IMR-90 (cell line): Measurements from ENCODE around the gene IP6K1. TPM values are rescaled to one million over a fixed set of nuclear protein-coding genes. Genes with fewer than 3 reads are reported as not detected.

ENCODE experiments used
- ATAC-seq: fragments of 200-7000 bp; cut with Tn5 transposase; 2 replicates; pipeline ENCODE4 v1.9.1; 2020; ENCODE audit warnings: low read depth, mild to moderate bottlenecking, moderate library complexity
- BruUV-seq: library from RNA; stranded (reverse); fragments of 400-500 nt; replicated peaks from 2 replicates; lab custom pipeline; 2021; lab: Mats Ljungman, UMichigan
- CTCF ChIA-PET: fragments of 300-600 bp; formaldehyde crosslinking; extraction: SDS; loops from one replicate; lab custom pipeline; 2021; ENCODE audit warnings: antibody characterized with exemption; lab: Yijun Ruan, JAX
- POLR2A ChIA-PET: fragments of 300-600 bp; sonication (Branson Sonifier 250); formaldehyde crosslinking; loops from one replicate; lab custom pipeline; 2022; ENCODE audit warnings: antibody characterized with exemption; ENCODE audit not compliant: unreplicated experiment; lab: Charles Lee
- DNase-seq: peaks from one replicate; pipeline ENCODE4 v3.0.0; 2013
- H2AFZ ChIP-seq: replicated peaks from 2 replicates; pipeline ENCODE3; 2013; ENCODE audit warnings: low read length, mild to moderate bottlenecking; ENCODE audit not compliant: poor library complexity
- H2AK5ac ChIP-seq: 2 replicates; pipeline ENCODE4 v1.6.1; 2013; ENCODE audit warnings: low read depth, low read length, inconsistent platforms
- H2AK9ac ChIP-seq: replicated peaks from 2 replicates; pipeline ENCODE3; 2013; ENCODE audit warnings: mild to moderate bottlenecking, low read depth, low read length, moderate library complexity; ENCODE audit not compliant: poor library complexity
- H2BK120ac ChIP-seq: 2 replicates; pipeline ENCODE4 v1.6.1; 2013; ENCODE audit warnings: low read depth, low read length, inconsistent platforms
- H2BK15ac ChIP-seq: 3 replicates; pipeline ENCODE4 v1.6.1; 2013; ENCODE audit warnings: low read depth, low read length, inconsistent platforms
- H2BK20ac ChIP-seq: 2 replicates; pipeline ENCODE4 v1.6.1; 2013; ENCODE audit warnings: low read depth, mild to moderate bottlenecking, inconsistent platforms, low read length, moderate library complexity
- H2BK5ac ChIP-seq: 2 replicates; pipeline ENCODE4 v1.6.1; 2013; ENCODE audit warnings: mild to moderate bottlenecking, low read depth, low read length, inconsistent platforms; ENCODE audit not compliant: poor library complexity, severe bottlenecking
- H3K14ac ChIP-seq: replicated peaks from 2 replicates; pipeline ENCODE4 v1.6.1; 2013; ENCODE audit warnings: low read depth, low read length, inconsistent platforms
- H3K18ac ChIP-seq: 2 replicates; pipeline ENCODE4 v1.6.1; 2013; ENCODE audit warnings: low read depth, low read length, control low read depth
- H3K23ac ChIP-seq: 2 replicates; pipeline ENCODE4 v1.6.1; 2013; ENCODE audit warnings: low read depth, low read length, inconsistent platforms
- H3K27ac ChIP-seq: 2 replicates; pipeline ENCODE4 v1.5.1; 2013; ENCODE audit warnings: mild to moderate bottlenecking, control low read depth, low read length; ENCODE audit not compliant: insufficient read depth
- H3K27me3 ChIP-seq: 2 replicates; pipeline ENCODE4 v1.6.1; 2013; ENCODE audit warnings: low read length; ENCODE audit not compliant: control insufficient read depth, insufficient read depth
- H3K36me3 ChIP-seq: 2 replicates; pipeline ENCODE4 v1.6.1; 2013; ENCODE audit warnings: low read length, mixed read lengths; ENCODE audit not compliant: control insufficient read depth, insufficient read depth
- H3K4ac ChIP-seq: 2 replicates; pipeline ENCODE4 v1.6.1; 2013; ENCODE audit warnings: low read depth, low read length, inconsistent platforms
- H3K4me1 ChIP-seq: 2 replicates; pipeline ENCODE4 v1.6.1; 2013; ENCODE audit warnings: low read length, mixed read lengths; ENCODE audit not compliant: control insufficient read depth, insufficient read depth
- H3K4me2 ChIP-seq: 2 replicates; pipeline ENCODE4 v1.6.1; 2013; ENCODE audit warnings: low read depth, mild to moderate bottlenecking, control low read depth, low read length, moderate library complexity
- H3K4me3 ChIP-seq: 2 replicates; pipeline ENCODE4 v1.5.1; 2013; ENCODE audit warnings: low read depth, mild to moderate bottlenecking, control low read depth, low read length, moderate library complexity; ENCODE audit not compliant: insufficient read depth
- H3K56ac ChIP-seq: 2 replicates; pipeline ENCODE4 v1.6.1; 2013; ENCODE audit warnings: low read length, inconsistent platforms; ENCODE audit not compliant: insufficient read depth; ENCODE audit errors: extremely low read depth
- H3K79me1 ChIP-seq, 2 experiments: 2 replicates each; pipeline ENCODE4 v1.6.1; 2013; ENCODE audit warnings: low read length in 2 of 2, inconsistent platforms in 1 of 2, low read depth in 1 of 2
- H3K9ac ChIP-seq: 2 replicates; pipeline ENCODE4 v1.6.1; 2013; ENCODE audit warnings: low read depth, low read length, control low read depth
- H3K9me1 ChIP-seq: 2 replicates; pipeline ENCODE4 v1.6.1; 2013; ENCODE audit warnings: low read length, inconsistent platforms; ENCODE audit not compliant: insufficient read depth
- H3K9me3 ChIP-seq: 2 replicates; pipeline ENCODE4 v1.6.1; 2013; ENCODE audit warnings: low read length; ENCODE audit not compliant: control insufficient read depth, insufficient read depth
- H4K20me1 ChIP-seq: 2 replicates; pipeline ENCODE4 v1.6.1; 2013; ENCODE audit warnings: low read length, inconsistent platforms; ENCODE audit not compliant: insufficient read depth
- H4K5ac ChIP-seq: 2 replicates; pipeline ENCODE4 v1.6.1; 2013; ENCODE audit warnings: mild to moderate bottlenecking, low read depth, low read length, control low read depth
- H4K8ac ChIP-seq, 2 experiments: 2 replicates each; pipeline ENCODE4 v1.6.1; 2013; ENCODE audit warnings: low read depth in 2 of 2, low read length in 2 of 2, control low read depth in 1 of 2, inconsistent platforms in 1 of 2
- H4K91ac ChIP-seq: 2 replicates; pipeline ENCODE4 v1.6.1; 2013; ENCODE audit warnings: low read depth, low read length, inconsistent platforms; ENCODE audit not compliant: insufficient read depth
- CEBPB ChIP-seq: IDR thresholded peaks from 2 replicates; pipeline ENCODE4 v1.6.1; 2012; ENCODE audit warnings: low read depth, low read length, improper control_type of control experiment
- CTCF ChIP-seq: conservative IDR thresholded peaks from 2 replicates; pipeline ENCODE4 v1.5.1; 2012; ENCODE audit warnings: mild to moderate bottlenecking, low read depth, low read length, improper control_type of control experiment
- FOS ChIP-seq: fragments of 150-350 bp; IDR thresholded peaks from 2 replicates; pipeline ENCODE4 v1.6.1; 2016; ENCODE audit warnings: low read depth, low read length
- MAFK ChIP-seq: IDR thresholded peaks from 2 replicates; pipeline ENCODE4 v1.6.1; 2012; ENCODE audit warnings: low read depth, low read length, improper control_type of control experiment
- MXI1 ChIP-seq: IDR thresholded peaks from 2 replicates; pipeline ENCODE4 v1.6.1; 2012; ENCODE audit warnings: low read depth, mild to moderate bottlenecking, low read length, moderate library complexity, borderline replicate concordance
- NFE2L2 ChIP-seq: fragments of 150-350 bp; IDR thresholded peaks from 2 replicates; pipeline ENCODE4 v1.6.1; 2016; ENCODE audit warnings: low read depth, mild to moderate bottlenecking, low read length
- RCOR1 ChIP-seq: IDR thresholded peaks from 2 replicates; pipeline ENCODE4 v1.6.1; 2012; ENCODE audit warnings: mild to moderate bottlenecking, low read length, improper control_type of control experiment; ENCODE audit not compliant: insufficient replicate concordance
- RFX5 ChIP-seq: IDR thresholded peaks from 2 replicates; pipeline ENCODE4 v1.8.0; 2012; ENCODE audit warnings: low read depth, mild to moderate bottlenecking, low read length, moderate library complexity
- SMC3 ChIP-seq: fragments of 150-350 bp; IDR thresholded peaks from 2 replicates; pipeline ENCODE4 v1.6.1; 2016; ENCODE audit warnings: low read depth, mild to moderate bottlenecking, antibody characterized with exemption, low read length, moderate library complexity
- USF2 ChIP-seq: fragments of 150-350 bp; IDR thresholded peaks from 2 replicates; pipeline ENCODE4 v1.6.1; 2017; ENCODE audit warnings: mild to moderate bottlenecking, antibody characterized with exemption, low read length, low read depth
- WGBS, 2 experiments: methylation state at CpG; one replicate each; pipeline versions ENCODE4 v1.1.5 to v1.1.7; 2013; ENCODE audit warnings: missing lambda C conversion rate in 2 of 2; ENCODE audit not compliant: insufficient read length in 1 of 2; ENCODE audit errors: extremely low coverage in 2 of 2; 5-methylcytosine and 5-hydroxymethylcytosine counted together
- dilution Hi-C: fragments of 300-500 bp; cut with HindIII; formaldehyde crosslinking; loops from one replicate; pipeline ENCODE4 v1.14.3; 2018; ENCODE audit warnings: low sequenced_read_pairs; ENCODE audit not compliant: unreplicated experiment
- in situ Hi-C: fragments of 300-500 bp; cut with MboI; formaldehyde crosslinking; loops from 3 replicates; pipeline ENCODE4 v1.14.3; 2019; ENCODE audit warnings: low sequenced_read_pairs, inconsistent platforms, mixed read lengths
- intact Hi-C: fragments of 100-400 bp; cut with micrococcal nuclease; formaldehyde crosslinking; loops from 2 replicates; pipeline ENCODE4 v1.10.0; 2022
- polyA plus RNA-seq, 3 experiments: library from polyadenylated mRNA; depleted of rRNA; stranded (reverse); fragments of >200 nt; gene quantifications; 2 replicates each; pipeline ENCODE4 v1.2.3, GENCODE V29; 2012; ENCODE audit warnings: low replicate concordance in 1 of 3
- total RNA-seq: library from RNA; depleted of rRNA; stranded (reverse); fragments of >200 nt; gene quantifications from 2 replicates; pipeline ENCODE4 v1.2.3, GENCODE V29; 2012

The IP6K1 gene
- total and polyA plus RNA-seq, 2 of the 4 experiments (the other 2 are of a cell fraction), result 28.3 to 28.7 TPM

GRCh38 chr3:49757197-49757596, 29.1 kb downstream of the IP6K1 start:
- ATAC-seq (no peak), DNase-seq (no peak)
- Histone ChIP-seq H3K23ac (no peak overlapping the region), H4K91ac (no peak overlapping the region), H2BK5ac (no peak overlapping the region), H2AK5ac (no peak overlapping the region), H3K4me3 (no peak overlapping the region), H3K56ac (no peak overlapping the region), H3K9me3 (no peaks in the 10 kb centered on the region), H3K4ac (no peak overlapping the region), H2BK15ac (no peak overlapping the region), H2BK20ac (no peak overlapping the region), H3K4me1 (no peaks in the 10 kb centered on the region; the same call in 1 of the 2 replicates), H3K27ac (no peak overlapping the region), H3K14ac (no peak overlapping the region), H3K9ac (no peak overlapping the region), H3K9me1 (peaks cover 12% of the 10 kb centered on the region; the same call in 1 of the 2 replicates), H2BK120ac (no peak overlapping the region), H3K27me3 (no peaks in the 10 kb centered on the region), H4K8ac (no peak overlapping the region), H3K18ac (no peak overlapping the region), H4K20me1 (peaks cover 57% of the 10 kb centered on the region), H3K4me2 (no peak overlapping the region), H4K5ac (no peak overlapping the region), H2AFZ (no peak overlapping the region), H3K36me3 (peaks cover 4% of the 10 kb centered on the region), H3K79me1 (peaks cover 40 to 68% of the 10 kb centered on the region in 2 experiments), H2AK9ac (no peak overlapping the region)
- intact Hi-C loops (no loop called here), in situ Hi-C loops (no loop called here), dilution Hi-C loops (no loop called here)
- BruUV-seq, result no TSS peak
- TF ChIP-seq MAFK (no peak), USF2 (no peak), CTCF (no peak), RFX5 (no peak), NFE2L2 (no peak), MXI1 (no peak), RCOR1 (no peak), FOS (no peak), CEBPB (no peak), SMC3 (no peak)
- ChIA-PET POLR2A (no interaction called here), CTCF (interaction anchor here (1.2 kb wide), 1 partner anchor 9 kb away, joined by 4 read pairs; no protein-coding TSS in a partner anchor)
- WGBS, 2 experiments, result no CpG with 5 or more reads among the region's 2 CpGs
